Activated CD8-positive, alpha-beta T cell treated with anti-CD3 and anti-CD28 coated beads for 36 hours (primary cell): ENCODE measurements around the gene DIS3L2. TPM values are rescaled to one million over a fixed set of nuclear protein-coding genes. Genes with fewer than 3 reads are reported as not detected.

ENCODE experiments used
- ATAC-seq: fragments of 200-7000 bp; cut with Tn5 transposase; one replicate; pipeline ENCODE4 v1.10.0; 2021; ENCODE audit warnings: mild to moderate bottlenecking, moderate library complexity
- CTCF ChIA-PET: fragments of 350-600 bp; sonication (Branson Sonifier 250); formaldehyde crosslinking; loops from one replicate; lab custom pipeline; 2021; ENCODE audit warnings: antibody characterized with exemption; lab: Charles Lee
- POLR2A ChIA-PET: fragments of 350-600 bp; sonication (Branson Sonifier 250); formaldehyde crosslinking; loops from one replicate; lab custom pipeline; 2021; ENCODE audit warnings: antibody characterized with exemption; lab: Charles Lee
- DNase-seq: peaks from one replicate; pipeline ENCODE4 v3.0.0-alpha.2; 2020
- H3K27ac Mint-ChIP-seq: one replicate; pipeline ENCODE4 v1.8.0; 2021; ENCODE audit warnings: mild to moderate bottlenecking, mixed read lengths
- H3K27me3 Mint-ChIP-seq: one replicate; pipeline ENCODE4 v1.8.0; 2021; ENCODE audit warnings: mixed read lengths
- H3K36me3 Mint-ChIP-seq: one replicate; pipeline ENCODE4 v1.8.0; 2021; ENCODE audit warnings: low read depth, mixed read lengths
- H3K4me1 Mint-ChIP-seq: one replicate; pipeline ENCODE4 v1.8.0; 2021; ENCODE audit warnings: low read depth, mixed read lengths
- H3K4me3 Mint-ChIP-seq: one replicate; pipeline ENCODE4 v1.8.0; 2021; ENCODE audit warnings: mild to moderate bottlenecking, moderate library complexity, mixed read lengths
- H3K9me3 Mint-ChIP-seq: one replicate; pipeline ENCODE4 v1.8.0; 2021; ENCODE audit warnings: mixed read lengths
- CTCF ChIP-seq: fragments of 200-600 bp; IDR thresholded peaks from one replicate; pipeline ENCODE4 v1.8.0; 2022; ENCODE audit warnings: antibody characterized with exemption, mild to moderate bottlenecking
- intact Hi-C: fragments of 100-400 bp; cut with micrococcal nuclease; formaldehyde crosslinking; loops from one replicate; pipeline ENCODE4 v1.10.0; 2022
- total RNA-seq, 2 experiments: library from RNA; stranded (reverse); gene quantifications; one replicate each; pipeline ENCODE4 v1.2.3, GENCODE V29; 2021

The DIS3L2 gene
- total RNA-seq, 2 experiments from 2014 or later = 26.5 to 27.2 TPM

GRCh38 chr2:231947694-231948093, 13.8 kb upstream of the DIS3L2 start:
- POLR2A ChIA-PET = no interaction called here
- no peak for TF ChIP-seq CTCF
- Mint-ChIP-seq H3K4me3 (no peak overlapping the region), H3K36me3 (no peaks in the 10 kb centered on the region), H3K27me3 (peaks cover 4% of the 10 kb centered on the region), H3K27ac (no peak overlapping the region), H3K9me3 (peaks cover 1% of the 10 kb centered on the region), H3K4me1 (no peaks in the 10 kb centered on the region)
- DNase-seq (no peak), ATAC-seq (no peak)
- intact Hi-C loops = no loop called here
- CTCF ChIA-PET = no interaction called here

GRCh38 chr2:231951452-231952035, 10.0 kb upstream of the DIS3L2 start:
- ChIA-PET CTCF (no interaction called here), POLR2A (no interaction called here)
- no peak overlapping the region for H3K27ac Mint-ChIP-seq
- peaks cover 5% of the 10 kb centered on the region for H3K27me3 Mint-ChIP-seq
- DNase-seq (no peak), ATAC-seq (no peak)
- H3K4me3 Mint-ChIP-seq = no peak overlapping the region
- H3K4me1 Mint-ChIP-seq = no peaks in the 10 kb centered on the region
- peaks cover 1% of the 10 kb centered on the region for H3K9me3 Mint-ChIP-seq
- TF ChIP-seq CTCF = no peak
- no peaks in the 10 kb centered on the region for H3K36me3 Mint-ChIP-seq
- intact Hi-C loops = no loop called here

- Mint-ChIP-seq H3K9me3 (peaks cover 1% of the 10 kb centered on the region), H3K27ac (no peak overlapping the region), H3K27me3 (peaks cover 5% of the 10 kb centered on the region), H3K4me3 (no peak overlapping the region), H3K4me1 (peaks cover 3% of the 10 kb centered on the region), H3K36me3 (peaks cover 2% of the 10 kb centered on the region)
- ChIA-PET CTCF (interaction anchor here (1.1 kb wide), 1 partner anchor 10 kb away, joined by 5 read pairs; no protein-coding TSS in a partner anchor), POLR2A (no interaction called here)
- no peak for TF ChIP-seq CTCF
- no peak for DNase-seq
- intact Hi-C loops = no loop called here
- ATAC-seq = no peak
Observed at GRCh38 chr2:231955758-231956472, 5.6 kb upstream of the DIS3L2 start.

GRCh38 chr2:231957913-231958763, 3.4 kb upstream of the DIS3L2 start:
- Mint-ChIP-seq H3K36me3 (peaks cover 5% of the 10 kb centered on the region), H3K27me3 (peaks cover 2% of the 10 kb centered on the region), H3K4me1 (peaks cover 11% of the 10 kb centered on the region), H3K4me3 (no peak overlapping the region), H3K27ac (no peak overlapping the region), H3K9me3 (no peaks in the 10 kb centered on the region)
- ChIA-PET POLR2A (no interaction called here), CTCF (interaction anchor here (1.0 kb wide), 1 partner anchor 368 kb away, joined by 3 read pairs; no protein-coding TSS in a partner anchor)
- DNase-seq (no peak), ATAC-seq (no peak)
- TF ChIP-seq CTCF = no peak
- intact Hi-C loops = no loop called here
